K562 (cell line): ENCODE measurements around the gene SCRN1. TPM values are rescaled to one million over a fixed set of nuclear protein-coding genes. Genes with fewer than 3 reads are reported as not detected.

Source experiments
- ATAC-seq: fragments of 200-7000 bp; cut with Tn5 transposase; 3 replicates; pipeline ENCODE4 v1.9.1; 2020; ENCODE audit warnings: moderate library complexity
- BruUV-seq: library from RNA; stranded (reverse); fragments of 400-500 nt; replicated peaks from 2 replicates; lab custom pipeline; 2021; lab: Mats Ljungman, UMichigan
- CTCF ChIA-PET: fragments of 300-600 bp; formaldehyde crosslinking; extraction: SDS; loops from one replicate; lab custom pipeline; 2021; ENCODE audit warnings: low intra/inter-chr PET ratio; lab: Yijun Ruan, JAX
- POLR2A ChIA-PET: fragments of 300-600, 350-650 bp; sonication (Branson Sonifier 250); formaldehyde crosslinking; extraction: SDS; loops from one replicate; lab custom pipeline; 2021; ENCODE audit warnings: antibody characterized with exemption, inconsistent platforms; lab: Yijun Ruan, JAX
- DNase-seq, 4 experiments: peaks; one replicate each; pipeline versions ENCODE4 v3.0.0 to v3.0.0-alpha.2; 2011 to 2018; ENCODE audit warnings: low spot score in 3 of 4, mixed read lengths in 3 of 4; ENCODE audit errors: extremely low read depth in 1 of 4
- FAIRE-seq: peaks from 2 replicates; lab custom pipeline; 2011; peaks lifted over from hg19 to GRCh38; lab: Jason Lieb, UNC
- H2AFZ ChIP-seq: 2 replicates; pipeline ENCODE4 v1.6.0; 2011; ENCODE audit warnings: low read depth, low read length, control low read depth, inconsistent platforms
- H3K27ac ChIP-seq: fragments of 200-600 bp; 3 replicates; pipeline ENCODE4 v1.8.0; 2011; ENCODE audit warnings: low read depth, mild to moderate bottlenecking, control low read depth, inconsistent platforms, low read length, moderate library complexity, mixed read lengths; ENCODE audit errors: extremely low read depth
- H3K27me3 ChIP-seq, 2 experiments: fragments of 300-600 bp in 1 of 2; 2 replicates in 1 of 2; 3 replicates in 1 of 2; pipeline versions ENCODE4 v1.6.0 to v1.8.0; 2011; ENCODE audit warnings: inconsistent platforms in 2 of 2, low read length in 2 of 2, mild to moderate bottlenecking in 1 of 2, mixed read lengths in 1 of 2, moderate library complexity in 1 of 2; ENCODE audit not compliant: control insufficient read depth in 2 of 2, insufficient read depth in 2 of 2
- H3K36me3 ChIP-seq: fragments of 300-600 bp; 3 replicates; pipeline ENCODE4 v1.8.0; 2011; ENCODE audit warnings: mild to moderate bottlenecking, low read length, inconsistent platforms; ENCODE audit not compliant: control insufficient read depth, insufficient read depth
- H3K4me1 ChIP-seq, 2 experiments: fragments of 200-600 bp in 1 of 2; replicated peaks in 1 of 2; 2 replicates in 1 of 2; 3 replicates in 1 of 2; pipeline versions ENCODE4 v1.5.1 to v1.8.0; 2011; ENCODE audit warnings: inconsistent platforms in 2 of 2, low read length in 2 of 2, mild to moderate bottlenecking in 1 of 2, mixed read lengths in 1 of 2, moderate library complexity in 1 of 2; ENCODE audit not compliant: control insufficient read depth in 2 of 2, insufficient read depth in 2 of 2
- H3K4me2 ChIP-seq: 2 replicates; pipeline ENCODE4 v1.6.1; 2011; ENCODE audit warnings: low read length, control low read depth, inconsistent platforms, mixed read lengths; ENCODE audit not compliant: insufficient read depth
- H3K4me3 ChIP-seq: fragments of 200-600 bp; sonication (generic), shearing (Covaris generic); 2 replicates; pipeline ENCODE4 v1.5.1; 2016; ENCODE audit warnings: control low read depth, inconsistent platforms
- H3K79me2 ChIP-seq: fragments of 200-600 bp; 3 replicates; pipeline ENCODE4 v1.8.0; 2011; ENCODE audit warnings: low read length, inconsistent platforms; ENCODE audit not compliant: control insufficient read depth, insufficient read depth
- H3K9ac ChIP-seq, 2 experiments: 2 replicates each; pipeline versions ENCODE4 v1.6.0 to v1.6.1; 2011; ENCODE audit warnings: low read depth in 2 of 2, low read length in 2 of 2, control low read depth in 1 of 2, inconsistent platforms in 1 of 2, mild to moderate bottlenecking in 1 of 2, mixed read lengths in 1 of 2; ENCODE audit not compliant: insufficient read depth in 1 of 2
- H3K9me1 ChIP-seq: one replicate; pipeline ENCODE4 v1.6.0; 2011; ENCODE audit warnings: inconsistent platforms, mild to moderate bottlenecking, low read length, moderate library complexity; ENCODE audit not compliant: control insufficient read depth, insufficient read depth
- H3K9me3 ChIP-seq: replicated peaks from 2 replicates; pipeline ENCODE4 v1.5.1; 2011; ENCODE audit warnings: low read depth, low read length, inconsistent platforms; ENCODE audit not compliant: control insufficient read depth, insufficient read depth
- H4K20me1 ChIP-seq: replicated peaks from 2 replicates; pipeline ENCODE4 v1.6.1; 2011; ENCODE audit warnings: low read length, inconsistent platforms, mixed read lengths; ENCODE audit not compliant: control insufficient read depth, insufficient read depth
- EZH2 ChIP-seq: IDR thresholded peaks from 2 replicates; pipeline ENCODE4 v1.6.1; 2012; ENCODE audit warnings: low read depth, mild to moderate bottlenecking, inconsistent platforms, low read length, borderline replicate concordance
- NR4A1 ChIP-seq, 2 experiments: fragments of 250-450 bp in 1 of 2; fragments of 450-650 bp in 1 of 2; sonication (Bioruptor Pico) in 1 of 2; IDR thresholded peaks; 2 replicates each; pipeline versions ENCODE4 v1.4.0 to v1.6.1; 2016 to 2020; ENCODE audit warnings: mild to moderate bottlenecking in 2 of 2, missing compliant biosample characterization in 1 of 2, missing genetic modification characterization in 1 of 2, moderate library complexity in 1 of 2
- SMARCA4 ChIP-seq: fragments of 450-650 bp; IDR thresholded peaks from 2 replicates; pipeline ENCODE4 v1.6.1; 2016
- SMC3 ChIP-seq: conservative IDR thresholded peaks from 2 replicates; pipeline ENCODE4 v1.6.1; 2011; ENCODE audit warnings: low read depth, low read length, improper control_type of control experiment; ENCODE audit not compliant: insufficient read depth
- ZC3H4 ChIP-seq: sonication (generic); formaldehyde crosslinking; IDR thresholded peaks from 2 replicates; pipeline ENCODE4 v1.9.0; 2021; ENCODE audit warnings: missing genetic modification reagents, borderline replicate concordance
- ZNF133 ChIP-seq: fragments of 250-450 bp; sonication (Bioruptor Pico); IDR thresholded peaks from 2 replicates; pipeline ENCODE4 v1.4.0; 2020; ENCODE audit warnings: mild to moderate bottlenecking
- ZNF589 ChIP-seq: fragments of 200-800 bp; sonication (Bioruptor generic); IDR thresholded peaks from 2 replicates; pipeline ENCODE4 v1.6.1; 2016; ENCODE audit warnings: low read depth, missing genetic modification characterization, missing compliant biosample characterization
- ZNF644 ChIP-seq: fragments of 200-800 bp; sonication (Bioruptor generic); IDR thresholded peaks from 2 replicates; pipeline ENCODE4 v1.6.1; 2016; ENCODE audit warnings: low read depth, missing genetic modification characterization, missing compliant biosample characterization
- ZSCAN32 ChIP-seq: fragments of 450-650 bp; formaldehyde crosslinking; IDR thresholded peaks from 2 replicates; pipeline ENCODE4 v1.4.0; 2020; ENCODE audit warnings: mild to moderate bottlenecking, moderate library complexity
- WGBS: fragments of 100-300 bp; shearing (Covaris generic); methylation state at CpG from one replicate; pipeline ENCODE4 v1.1.6; 2016; ENCODE audit warnings: low coverage, mixed read lengths; ENCODE audit not compliant: insufficient coverage; ENCODE audit errors: missing lambda C conversion rate; 5-methylcytosine and 5-hydroxymethylcytosine counted together
- in situ Hi-C: fragments of 300-500 bp; cut with MboI; formaldehyde crosslinking; loops from 4 replicates; pipeline ENCODE4 v1.15.0; 2018; ENCODE audit warnings: inconsistent platforms, mixed read lengths
- intact Hi-C: fragments of 100-400 bp; cut with micrococcal nuclease; formaldehyde crosslinking; loops from 2 replicates; pipeline ENCODE4 v1.14.2; 2022
- polyA plus RNA-seq, 8 experiments: library from polyadenylated mRNA; depleted of rRNA in 4 of 8; stranded (reverse) in 5 of 8; unstranded in 3 of 8; fragments of >200 nt; fragmentation: Nextera tagmentation in 2 of 8; fragmentation: Illumina TruSeq in 1 of 8; extraction: Ambion mirVana in 2 of 8; extraction: Trizol in 1 of 8; gene quantifications; 2 replicates each; pipeline versions ENCODE4 v1.2.1 to v1.2.3, GENCODE V29; 2011 to 2014; ENCODE audit warnings: inconsistent platforms in 1 of 8, missing spikeins in 1 of 8
- total RNA-seq, 7 experiments: library from RNA; depleted of rRNA in 6 of 7; stranded (reverse); fragments of >200 nt in 6 of 7; fragmentation: Illumina TruSeq in 2 of 7; extraction: Trizol in 2 of 7; gene quantifications; 2 replicates each; pipeline versions ENCODE4 v1.2.1 to v1.2.3, GENCODE V29; 2011 to 2021; ENCODE audit warnings: low replicate concordance in 1 of 7
- TF ChIP-seq, protein P1 (sequence below): IDR thresholded peaks from 2 replicates; pipeline ENCODE4 v1.6.1; 2011; ENCODE audit not compliant: insufficient read length; ENCODE audit errors: extremely low read depth
- TF ChIP-seq, protein P2 (sequence below): fragments of 250-450 bp; sonication (Bioruptor Pico); IDR thresholded peaks from 2 replicates; pipeline ENCODE4 v1.8.0; 2022; ENCODE audit warnings: moderate library complexity, mild to moderate bottlenecking, inconsistent platforms

Gene SCRN1
- total and polyA plus RNA-seq, 9 of the 15 experiments (the other 6 are each of a cell fraction or from before 2014, with no cell fraction given): 0.13 to 1.4 (median 0.20) TPM

GRCh38 chr7:29977886-29978651, 11.5 kb downstream of the SCRN1 start (continued):
- no peak for TF ChIP-seq ZC3H4 (CRISPR knock-in tag)
- TF ChIP-seq SMC3: 0 out of 2 replicates have a peak, but pooled peaks have one; percentile 9
- TF ChIP-seq EZH2: no peak
- TF ChIP-seq, all 486 proteins: peak for 5

DNA sequence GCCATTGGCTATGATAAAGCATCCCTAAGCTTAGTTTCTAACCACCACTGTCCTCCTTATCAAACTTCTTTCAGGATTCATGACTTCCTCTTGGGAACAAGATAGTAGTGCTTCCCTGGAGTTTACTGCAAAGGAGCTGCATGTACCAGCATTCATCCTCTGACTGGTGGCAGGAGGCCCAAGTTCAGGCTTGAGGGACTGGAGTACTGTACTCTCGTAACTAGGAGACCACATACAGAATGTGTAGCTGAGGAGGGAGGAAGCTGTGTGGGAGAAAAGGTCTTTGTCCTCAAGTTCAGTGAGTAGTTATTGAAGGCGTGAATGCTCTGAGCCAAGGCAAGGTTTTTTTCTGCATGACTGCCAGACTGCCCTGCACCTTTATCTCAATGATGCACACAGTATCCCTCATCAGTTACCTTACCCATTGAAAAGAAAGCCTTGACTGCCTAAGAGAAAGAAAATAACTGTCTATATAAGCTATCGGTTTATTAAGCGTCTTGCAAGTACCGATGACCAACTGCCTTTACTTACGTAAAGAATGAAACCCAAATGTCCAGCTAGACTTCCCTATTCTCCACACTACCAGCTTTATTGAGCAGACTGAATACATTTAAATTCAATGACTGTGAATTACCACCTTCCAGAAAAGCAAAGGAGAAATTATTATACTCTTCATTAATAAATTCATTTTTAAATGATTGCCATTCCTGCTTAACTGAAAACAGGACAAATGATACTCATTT, 12.8 kb downstream of the SCRN1 start:
- no peaks in the 10 kb centered on the region for H3K4me1 ChIP-seq
- ChIA-PET POLR2A (interaction anchor here (0.6 kb wide), 1 partner anchor 15 kb away, joined by 4 read pairs; no protein-coding TSS in a partner anchor), CTCF (interaction anchor here (0.6 kb wide), 1 partner anchor 573 kb away, joined by 3 read pairs; no protein-coding TSS in a partner anchor)
- no peaks in the 10 kb centered on the region for H3K36me3 ChIP-seq
- H4K20me1 ChIP-seq: no peaks in the 10 kb centered on the region
- TF ChIP-seq, protein P1, sequence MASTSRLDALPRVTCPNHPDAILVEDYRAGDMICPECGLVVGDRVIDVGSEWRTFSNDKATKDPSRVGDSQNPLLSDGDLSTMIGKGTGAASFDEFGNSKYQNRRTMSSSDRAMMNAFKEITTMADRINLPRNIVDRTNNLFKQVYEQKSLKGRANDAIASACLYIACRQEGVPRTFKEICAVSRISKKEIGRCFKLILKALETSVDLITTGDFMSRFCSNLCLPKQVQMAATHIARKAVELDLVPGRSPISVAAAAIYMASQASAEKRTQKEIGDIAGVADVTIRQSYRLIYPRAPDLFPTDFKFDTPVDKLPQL: no peak
- TF ChIP-seq ZNF589 (CRISPR knock-in tag) (no peak), ZNF644 (tag) (no peak), SMARCA4 (no peak), ZNF133 (CRISPR knock-in tag) (no peak), NR4A1 (CRISPR knock-in tag; IDR thresholded peaks at IDR 0.05) (no peak), NR4A1 (tag; IDR thresholded peaks at IDR 0.05) (no peak), ZSCAN32 (CRISPR knock-in tag) (no peak)
- TF ChIP-seq, protein P2, sequence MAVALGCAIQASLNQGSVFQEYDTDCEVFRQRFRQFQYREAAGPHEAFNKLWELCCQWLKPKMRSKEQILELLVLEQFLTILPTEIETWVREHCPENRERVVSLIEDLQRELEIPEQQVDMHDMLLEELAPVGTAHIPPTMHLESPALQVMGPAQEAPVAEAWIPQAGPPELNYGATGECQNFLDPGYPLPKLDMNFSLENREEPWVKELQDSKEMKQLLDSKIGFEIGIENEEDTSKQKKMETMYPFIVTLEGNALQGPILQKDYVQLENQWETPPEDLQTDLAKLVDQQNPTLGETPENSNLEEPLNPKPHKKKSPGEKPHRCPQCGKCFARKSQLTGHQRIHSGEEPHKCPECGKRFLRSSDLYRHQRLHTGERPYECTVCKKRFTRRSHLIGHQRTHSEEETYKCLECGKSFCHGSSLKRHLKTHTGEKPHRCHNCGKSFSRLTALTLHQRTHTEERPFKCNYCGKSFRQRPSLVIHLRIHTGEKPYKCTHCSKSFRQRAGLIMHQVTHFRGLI (CRISPR knock-in tag): no peak
- DNase-seq (no peak), ATAC-seq (no peak), FAIRE-seq (no peak)
- no peak overlapping the region for H3K4me2 ChIP-seq
- H3K4me3 ChIP-seq: no peak overlapping the region
- 47% methylated on average over 6 of the region's 6 CpGs for WGBS
- no peaks in the 10 kb centered on the region for H3K79me2 ChIP-seq
- intact Hi-C loops: no loop called here
- BruUV-seq: no TSS peak
- no peaks in the 10 kb centered on the region for H3K9me3 ChIP-seq
- H2AFZ ChIP-seq: no peak overlapping the region
- H3K9ac ChIP-seq: no peak overlapping the region
- in situ Hi-C loops: no loop called here
- H3K27me3 ChIP-seq: peaks cover 0 to 5% of the 10 kb centered on the region in 2 experiments; a peak in 1 of 5 replicates
- no peak overlapping the region for H3K27ac ChIP-seq
- H3K9me1 ChIP-seq: no peaks in the 10 kb centered on the region
